Measurements from ENCODE around the gene TTC5.
"Not testable (repeated sequence)": the region's sequence is repeated elsewhere in the genome, so short reads cannot be mapped to it uniquely, and the experiment has no call there.

The TTC5 gene

DNA sequence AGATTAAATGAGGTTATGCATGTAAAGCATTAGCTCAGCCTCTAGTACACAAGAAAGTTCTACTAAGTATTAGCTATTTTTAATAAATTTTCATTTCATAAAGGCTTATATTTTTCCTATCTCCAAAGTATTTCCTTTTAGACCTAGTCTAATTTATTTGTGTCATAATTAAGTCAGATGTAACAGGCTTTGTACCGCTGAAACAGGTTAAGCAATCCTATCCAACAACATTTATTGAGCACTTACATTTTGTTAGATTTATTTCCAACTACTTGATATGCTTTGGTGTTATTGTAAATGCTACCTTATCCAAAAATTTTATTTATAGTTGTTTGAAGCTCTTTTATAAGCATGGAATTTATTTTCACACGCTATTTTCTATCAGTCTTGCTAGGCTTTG, 35.9 kb upstream of the TTC5 start:
- no peak overlapping the region for H3K18ac ChIP-seq (ENCODE audit: low read length)

DNA sequence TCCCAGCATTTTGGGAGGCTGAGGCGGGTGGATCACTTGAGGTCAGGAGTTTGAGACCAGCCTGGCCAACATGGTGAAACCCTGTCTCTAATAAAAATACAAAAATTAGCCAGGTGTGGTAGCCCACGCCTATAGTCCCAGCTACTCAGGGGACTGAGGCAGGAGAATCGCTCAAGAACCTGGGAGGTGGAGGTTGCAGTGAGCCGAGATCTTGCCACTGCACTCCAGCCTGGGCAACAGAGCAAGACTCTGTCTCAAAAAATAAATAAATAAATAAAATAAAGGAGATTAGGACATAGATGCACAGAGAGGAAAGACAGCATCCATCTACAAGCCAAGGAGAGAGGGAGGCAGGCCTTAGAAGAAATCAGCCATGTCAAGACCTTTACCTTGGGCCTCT, 35.3 kb upstream of the TTC5 start:
- not testable (repeated sequence) for H3K4me2 ChIP-seq (ENCODE audit: low read length); H3K79me2 ChIP-seq (ENCODE audit: control insufficient read depth, insufficient read depth, low read length, poor library complexity); H2AK5ac ChIP-seq (ENCODE audit: low read length); H3K27ac ChIP-seq (ENCODE audit: low read depth, low read length); DNase-seq; H2BK120ac ChIP-seq (ENCODE audit: insufficient read depth, low read length, poor library complexity); H3K79me1 ChIP-seq (ENCODE audit: low read length); H3K9me3 ChIP-seq (ENCODE audit: insufficient read depth, low read depth, low read length); H4K12ac ChIP-seq (ENCODE audit: low read depth, low read length); H3K18ac ChIP-seq (ENCODE audit: low read length); H3K4me1 ChIP-seq (ENCODE audit: control insufficient read depth in 1 of 2, insufficient read depth in 2 of 2, low read length in 2 of 2); H2AFZ ChIP-seq (ENCODE audit: insufficient read depth, low read length, poor library complexity); H2BK12ac ChIP-seq (ENCODE audit: low read length); H3K14ac ChIP-seq (ENCODE audit: low read length); H3K23ac ChIP-seq (ENCODE audit: low read length); H4K91ac ChIP-seq (ENCODE audit: low read depth, low read length); H3K9ac ChIP-seq (ENCODE audit: low read length); H3K27me3 ChIP-seq (ENCODE audit: insufficient read depth, low read length); H2BK5ac ChIP-seq (ENCODE audit: low read depth, low read length, poor library complexity); H3K4me3 ChIP-seq (ENCODE audit: low read depth, low read length); H3K4ac ChIP-seq (ENCODE audit: low read depth, low read length); H4K8ac ChIP-seq (ENCODE audit: low read depth, low read length); H3K36me3 ChIP-seq (ENCODE audit: control insufficient read depth in 1 of 2, insufficient read depth in 2 of 2, low read length in 2 of 2)
- no CpG with 5 or more reads among the region's 4 CpGs for WGBS (ENCODE audit: extremely low coverage, insufficient coverage, insufficient read length)

More for the DNA sequence above, 35.9 kb upstream of the TTC5 start:
- H2BK120ac ChIP-seq (ENCODE audit: insufficient read depth, low read length, poor library complexity): no peak overlapping the region
- H3K27me3 ChIP-seq (ENCODE audit: insufficient read depth, low read length): no peaks in the 10 kb centered on the region
- H3K79me2 ChIP-seq (ENCODE audit: control insufficient read depth, insufficient read depth, low read length, poor library complexity): no peaks in the 10 kb centered on the region
- no peak overlapping the region for H4K91ac ChIP-seq (ENCODE audit: low read depth, low read length)
- no peak for DNase-seq
- H3K79me1 ChIP-seq (ENCODE audit: low read length): peaks cover 5% of the 10 kb centered on the region
- no peak overlapping the region for H3K4me3 ChIP-seq (ENCODE audit: low read depth, low read length)
- H3K36me3 ChIP-seq (ENCODE audit: control insufficient read depth in 1 of 2, insufficient read depth in 2 of 2, low read length in 2 of 2): peaks cover 2 to 9% of the 10 kb centered on the region in 2 experiments
- H2AK5ac ChIP-seq (ENCODE audit: low read length): no peak overlapping the region
- no peak overlapping the region for H4K8ac ChIP-seq (ENCODE audit: low read depth, low read length)
- no peak overlapping the region for H2AFZ ChIP-seq (ENCODE audit: insufficient read depth, low read length, poor library complexity)
- H3K9me3 ChIP-seq (ENCODE audit: insufficient read depth, low read depth, low read length): no peaks in the 10 kb centered on the region
- no peak overlapping the region for H3K9ac ChIP-seq (ENCODE audit: low read length)
- H2BK12ac ChIP-seq (ENCODE audit: low read length): no peak overlapping the region
- no peak overlapping the region for H3K23ac ChIP-seq (ENCODE audit: low read length)
- H3K4me1 ChIP-seq (ENCODE audit: control insufficient read depth in 1 of 2, insufficient read depth in 2 of 2, low read length in 2 of 2): no peaks in the 10 kb centered on the region
- no peak overlapping the region for H3K27ac ChIP-seq (ENCODE audit: low read depth, low read length)
- no peak overlapping the region for H2BK5ac ChIP-seq (ENCODE audit: low read depth, low read length, poor library complexity)
- WGBS (ENCODE audit: extremely low coverage, insufficient coverage, insufficient read length): no CpG with 5 or more reads among the region's 2 CpGs
- no peak overlapping the region for H3K4me2 ChIP-seq (ENCODE audit: low read length)
- no peak overlapping the region for H4K12ac ChIP-seq (ENCODE audit: low read depth, low read length)
- H3K14ac ChIP-seq (ENCODE audit: low read length): no peak overlapping the region
- no peak overlapping the region for H3K4ac ChIP-seq (ENCODE audit: low read depth, low read length)

DNA sequence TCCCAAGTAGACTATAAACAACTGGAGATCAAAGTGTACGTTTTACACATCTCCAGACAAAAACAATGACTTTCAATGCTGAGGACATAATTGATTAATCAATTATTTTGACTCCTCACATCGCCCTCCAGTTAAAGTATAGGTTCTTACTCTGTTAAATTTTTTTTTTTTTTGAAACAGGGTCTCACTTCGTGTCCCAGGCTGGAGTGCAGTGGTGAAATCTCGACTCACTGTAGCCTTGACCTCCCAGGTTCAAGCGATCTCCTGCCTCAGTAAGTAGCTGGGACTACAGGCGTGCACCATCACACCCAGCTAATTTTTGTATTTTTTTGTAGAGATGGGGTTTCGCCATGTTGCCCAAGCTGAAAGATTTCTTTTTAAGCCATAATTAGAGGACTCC, 28.3 kb upstream of the TTC5 start:
- Histone ChIP-seq H3K14ac (ENCODE audit: low read length) (no peak overlapping the region), H4K8ac (ENCODE audit: low read depth, low read length) (no peak overlapping the region), H2BK12ac (ENCODE audit: low read length) (no peak overlapping the region), H3K27ac (ENCODE audit: low read depth, low read length) (no peak overlapping the region), H4K12ac (ENCODE audit: low read depth, low read length) (no peak overlapping the region), H3K79me1 (ENCODE audit: low read length) (peaks cover 3% of the 10 kb centered on the region), H3K4me2 (ENCODE audit: low read length) (no peak overlapping the region), H2BK5ac (ENCODE audit: low read depth, low read length, poor library complexity) (no peak overlapping the region), H2AFZ (ENCODE audit: insufficient read depth, low read length, poor library complexity) (no peak overlapping the region), H3K23ac (ENCODE audit: low read length) (no peak overlapping the region), H3K18ac (ENCODE audit: low read length) (no peak overlapping the region), H3K9ac (ENCODE audit: low read length) (no peak overlapping the region), H3K4me3 (ENCODE audit: low read depth, low read length) (no peak overlapping the region), H4K91ac (ENCODE audit: low read depth, low read length) (no peak overlapping the region), H2BK120ac (ENCODE audit: insufficient read depth, low read length, poor library complexity) (no peak overlapping the region), H2AK5ac (ENCODE audit: low read length) (no peak overlapping the region), H3K4me1 (ENCODE audit: control insufficient read depth in 1 of 2, insufficient read depth in 2 of 2, low read length in 2 of 2) (no peaks in the 10 kb centered on the region), H3K27me3 (ENCODE audit: insufficient read depth, low read length) (no peaks in the 10 kb centered on the region), H3K36me3 (ENCODE audit: control insufficient read depth in 1 of 2, insufficient read depth in 2 of 2, low read length in 2 of 2) (peaks cover 0 to 1% of the 10 kb centered on the region in 2 experiments), H3K4ac (ENCODE audit: low read depth, low read length) (no peak overlapping the region), H3K9me3 (ENCODE audit: insufficient read depth, low read depth, low read length) (no peaks in the 10 kb centered on the region), H3K79me2 (ENCODE audit: control insufficient read depth, insufficient read depth, low read length, poor library complexity) (peaks cover 7% of the 10 kb centered on the region)
- no peak for DNase-seq
- WGBS (ENCODE audit: extremely low coverage, insufficient coverage, insufficient read length): no CpG with 5 or more reads among the region's 7 CpGs

DNA sequence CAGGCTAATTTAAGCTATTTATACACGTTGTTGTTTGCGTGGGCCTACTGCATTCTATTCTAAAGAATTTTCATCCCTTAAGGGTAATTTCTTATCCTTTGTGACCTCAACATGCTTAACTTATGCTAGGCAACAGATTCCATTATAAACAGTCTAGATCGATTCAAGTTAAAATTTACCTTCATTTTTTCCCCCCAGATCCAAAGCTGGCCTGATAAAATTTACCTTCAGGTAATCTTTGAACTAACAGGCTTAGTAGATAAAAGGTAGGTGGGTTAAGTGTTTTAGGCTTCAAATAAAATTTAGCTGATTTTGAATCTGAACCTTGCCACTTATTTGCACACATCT, 27.7 kb upstream of the TTC5 start:
- no CpG with 5 or more reads among the region's 3 CpGs for WGBS (ENCODE audit: extremely low coverage, insufficient coverage, insufficient read length)

More for the DNA sequence above, 27.7 kb upstream of the TTC5 start:
- Histone ChIP-seq H3K27me3 (ENCODE audit: insufficient read depth, low read length) (no peaks in the 10 kb centered on the region), H2AFZ (ENCODE audit: insufficient read depth, low read length, poor library complexity) (no peak overlapping the region), H3K4ac (ENCODE audit: low read depth, low read length) (no peak overlapping the region), H2BK5ac (ENCODE audit: low read depth, low read length, poor library complexity) (no peak overlapping the region), H2AK5ac (ENCODE audit: low read length) (no peak overlapping the region), H2BK12ac (ENCODE audit: low read length) (no peak overlapping the region), H3K79me1 (ENCODE audit: low read length) (peaks cover 3% of the 10 kb centered on the region), H4K91ac (ENCODE audit: low read depth, low read length) (no peak overlapping the region), H3K18ac (ENCODE audit: low read length) (no peak overlapping the region), H3K9me3 (ENCODE audit: insufficient read depth, low read depth, low read length) (no peaks in the 10 kb centered on the region), H4K12ac (ENCODE audit: low read depth, low read length) (no peak overlapping the region), H3K23ac (ENCODE audit: low read length) (no peak overlapping the region), H3K4me1 (ENCODE audit: control insufficient read depth in 1 of 2, insufficient read depth in 2 of 2, low read length in 2 of 2) (no peaks in the 10 kb centered on the region), H3K4me2 (ENCODE audit: low read length) (no peak overlapping the region), H3K27ac (ENCODE audit: low read depth, low read length) (no peak overlapping the region), H3K9ac (ENCODE audit: low read length) (no peak overlapping the region), H3K79me2 (ENCODE audit: control insufficient read depth, insufficient read depth, low read length, poor library complexity) (peaks cover 7% of the 10 kb centered on the region), H4K8ac (ENCODE audit: low read depth, low read length) (no peak overlapping the region), H2BK120ac (ENCODE audit: insufficient read depth, low read length, poor library complexity) (no peak overlapping the region), H3K14ac (ENCODE audit: low read length) (no peak overlapping the region), H3K4me3 (ENCODE audit: low read depth, low read length) (no peak overlapping the region), H3K36me3 (ENCODE audit: control insufficient read depth in 1 of 2, insufficient read depth in 2 of 2, low read length in 2 of 2) (peaks cover 0 to 1% of the 10 kb centered on the region in 2 experiments)
- DNase-seq: no peak
